SK-N-SH (cell line): ENCODE data around the gene HBB.

Experiments used
- EP300 ChIP-seq, 2 experiments: IDR thresholded peaks; 2 replicates each; pipeline versions ENCODE4 v1.4.0 to v1.6.1; 2012; ENCODE audit warnings: borderline replicate concordance in 1 of 2, low read depth in 1 of 2, low read length in 1 of 2
- FOXJ3 ChIP-seq: sonication (generic); formaldehyde crosslinking; IDR thresholded peaks from 2 replicates; pipeline ENCODE4 v1.5.1; 2020; ENCODE audit warnings: mild to moderate bottlenecking, missing genetic modification reagents
- MXI1 ChIP-seq: IDR thresholded peaks from 2 replicates; pipeline ENCODE4 v1.6.1; 2012; ENCODE audit warnings: mild to moderate bottlenecking, low read depth, low read length, improper control_type of control experiment
- REST ChIP-seq: IDR thresholded peaks from 2 replicates; pipeline ENCODE4 v1.6.1; 2012; ENCODE audit warnings: mild to moderate bottlenecking, low read depth, low read length, moderate library complexity
- SMC3 ChIP-seq: IDR thresholded peaks from 2 replicates; pipeline ENCODE4 v1.6.1; 2012; ENCODE audit warnings: low read depth, low read length, improper control_type of control experiment
- TF ChIP-seq, protein P1 (sequence below): fragments of 200-600 bp; sonication (generic); IDR thresholded peaks from 2 replicates; pipeline ENCODE4 v1.6.1; 2017; ENCODE audit warnings: antibody characterized with exemption, mild to moderate bottlenecking, moderate library complexity
- TF ChIP-seq, protein P2 (sequence below): IDR thresholded peaks from 2 replicates; pipeline ENCODE4 v1.4.0; 2012; ENCODE audit warnings: low read depth

DNA sequence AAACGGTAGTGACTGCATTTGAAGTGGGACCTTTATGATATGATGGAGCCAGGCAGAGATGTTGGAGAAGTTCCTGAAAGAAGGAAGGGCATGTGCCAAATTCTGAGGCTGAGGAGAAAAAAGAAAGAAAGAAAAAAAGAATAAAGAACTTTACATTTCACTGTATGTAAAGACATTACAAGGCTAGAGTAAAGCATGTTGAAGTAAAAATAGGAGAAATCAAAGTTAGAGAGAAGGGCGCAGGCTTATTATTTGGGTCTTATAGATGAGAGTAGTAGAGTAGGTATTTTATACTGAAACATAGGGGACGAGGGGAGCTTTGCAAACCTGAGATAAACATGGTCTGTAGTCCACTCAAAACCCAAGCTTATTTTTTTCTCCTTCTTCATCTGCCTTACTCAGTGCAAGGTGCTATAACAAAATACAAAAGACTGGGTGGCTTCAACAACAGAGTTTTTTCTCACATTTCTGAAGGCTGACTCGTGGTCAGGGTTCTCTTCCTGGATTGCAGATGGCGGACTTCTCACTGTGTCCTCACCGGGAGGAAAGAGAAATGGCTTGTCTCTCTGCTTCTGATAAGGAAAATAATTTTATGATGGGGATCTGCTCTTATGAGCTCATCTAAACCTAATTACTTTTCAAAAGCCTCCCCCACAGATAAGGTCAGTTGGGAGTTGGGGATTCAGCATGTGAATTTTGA is 20.1 kb upstream of the HBB start:
- TF ChIP-seq, protein P1, sequence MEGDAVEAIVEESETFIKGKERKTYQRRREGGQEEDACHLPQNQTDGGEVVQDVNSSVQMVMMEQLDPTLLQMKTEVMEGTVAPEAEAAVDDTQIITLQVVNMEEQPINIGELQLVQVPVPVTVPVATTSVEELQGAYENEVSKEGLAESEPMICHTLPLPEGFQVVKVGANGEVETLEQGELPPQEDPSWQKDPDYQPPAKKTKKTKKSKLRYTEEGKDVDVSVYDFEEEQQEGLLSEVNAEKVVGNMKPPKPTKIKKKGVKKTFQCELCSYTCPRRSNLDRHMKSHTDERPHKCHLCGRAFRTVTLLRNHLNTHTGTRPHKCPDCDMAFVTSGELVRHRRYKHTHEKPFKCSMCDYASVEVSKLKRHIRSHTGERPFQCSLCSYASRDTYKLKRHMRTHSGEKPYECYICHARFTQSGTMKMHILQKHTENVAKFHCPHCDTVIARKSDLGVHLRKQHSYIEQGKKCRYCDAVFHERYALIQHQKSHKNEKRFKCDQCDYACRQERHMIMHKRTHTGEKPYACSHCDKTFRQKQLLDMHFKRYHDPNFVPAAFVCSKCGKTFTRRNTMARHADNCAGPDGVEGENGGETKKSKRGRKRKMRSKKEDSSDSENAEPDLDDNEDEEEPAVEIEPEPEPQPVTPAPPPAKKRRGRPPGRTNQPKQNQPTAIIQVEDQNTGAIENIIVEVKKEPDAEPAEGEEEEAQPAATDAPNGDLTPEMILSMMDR = no peak
- no peak for TF ChIP-seq SMC3
- TF ChIP-seq EP300 (IDR thresholded peaks at IDR 0.05; ENCODE audit: borderline replicate concordance in 1 of 2, low read depth in 1 of 2, low read length in 1 of 2) = no peak
- TF ChIP-seq MXI1 = no peak
- TF ChIP-seq FOXJ3 (CRISPR knock-in tag) = no peak
- TF ChIP-seq, protein P2, sequence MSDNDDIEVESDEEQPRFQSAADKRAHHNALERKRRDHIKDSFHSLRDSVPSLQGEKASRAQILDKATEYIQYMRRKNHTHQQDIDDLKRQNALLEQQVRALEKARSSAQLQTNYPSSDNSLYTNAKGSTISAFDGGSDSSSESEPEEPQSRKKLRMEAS = no peak
- TF ChIP-seq REST = no peak
